Nephron (organoid): ENCODE data around the gene CABLES2.

Source experiments
- H3K27ac Mint-ChIP-seq, 3 experiments: 2 replicates each; pipeline ENCODE4 v1.8.0; 2020; ENCODE audit warnings: mixed read lengths in 3 of 3, mild to moderate bottlenecking in 2 of 3, moderate library complexity in 1 of 3
- H3K27me3 Mint-ChIP-seq: 2 replicates; pipeline ENCODE4 v1.8.0; 2021; ENCODE audit warnings: low read depth, mild to moderate bottlenecking, moderate library complexity, mixed read lengths
- H3K36me3 Mint-ChIP-seq: 2 replicates; pipeline ENCODE4 v1.8.0; 2020; ENCODE audit warnings: low read depth, mixed read lengths
- H3K4me1 Mint-ChIP-seq: 2 replicates; pipeline ENCODE4 v1.8.0; 2020; ENCODE audit warnings: mixed read lengths
- H3K4me3 Mint-ChIP-seq, 3 experiments: 2 replicates each; pipeline ENCODE4 v1.8.0; 2020; ENCODE audit warnings: mild to moderate bottlenecking in 3 of 3, mixed read lengths in 3 of 3, moderate library complexity in 2 of 3
- H3K9me3 Mint-ChIP-seq: 2 replicates; pipeline ENCODE4 v1.8.0; 2020; ENCODE audit warnings: mixed read lengths
- TF ChIP-seq, protein P1 (sequence below), 3 experiments: fragments of 200-600 bp; sonication (generic); IDR thresholded peaks; one replicate each; pipeline ENCODE4 v1.5.0; 2021; ENCODE audit warnings: antibody characterized with exemption in 3 of 3; ENCODE audit not compliant: unreplicated experiment in 3 of 3

Gene CABLES2

DNA sequence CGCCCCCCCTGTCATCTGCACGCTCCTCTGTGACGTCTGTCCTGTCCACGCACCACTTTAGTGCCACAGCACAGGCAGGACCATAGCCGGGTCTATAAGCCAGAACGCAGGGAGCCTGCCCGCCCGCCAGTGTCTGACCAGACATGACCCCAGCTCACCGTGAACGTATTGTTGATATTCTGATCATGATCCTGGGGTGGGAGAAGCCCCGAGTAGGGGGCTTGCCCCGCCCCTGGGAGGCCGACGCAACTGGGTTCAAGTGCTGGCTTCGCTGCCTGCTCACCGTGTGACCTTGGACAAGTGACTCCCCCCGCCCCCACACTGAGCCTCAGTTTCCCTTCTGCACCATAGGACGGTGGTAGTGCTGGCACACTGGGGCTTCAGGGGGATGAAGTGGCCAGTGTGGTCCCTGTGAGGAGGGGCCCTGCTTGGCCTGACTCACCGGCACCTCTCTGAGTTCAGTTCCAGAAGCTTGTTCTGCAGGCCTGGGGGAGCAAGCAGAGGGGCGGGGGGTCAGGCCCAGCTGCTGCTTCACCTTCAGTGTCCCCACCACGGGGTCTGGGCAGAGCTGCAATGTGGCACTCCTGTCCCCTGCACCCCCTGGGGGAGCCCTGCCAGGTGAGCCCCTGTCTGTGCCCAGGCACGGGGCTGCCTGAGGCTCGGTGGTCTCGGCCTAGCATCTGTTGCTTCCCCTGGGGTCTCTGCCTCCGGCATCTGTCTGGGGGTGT is 11.1 kb upstream of the CABLES2 start:
- H3K4me3 Mint-ChIP-seq = no peak overlapping the region
- H3K27me3 Mint-ChIP-seq = peaks cover 8% of the 10 kb centered on the region
- H3K4me1 Mint-ChIP-seq = no peaks in the 10 kb centered on the region
- H3K9me3 Mint-ChIP-seq = peaks cover 2% of the 10 kb centered on the region
- H3K27ac Mint-ChIP-seq = no peak overlapping the region
- TF ChIP-seq, protein P1, sequence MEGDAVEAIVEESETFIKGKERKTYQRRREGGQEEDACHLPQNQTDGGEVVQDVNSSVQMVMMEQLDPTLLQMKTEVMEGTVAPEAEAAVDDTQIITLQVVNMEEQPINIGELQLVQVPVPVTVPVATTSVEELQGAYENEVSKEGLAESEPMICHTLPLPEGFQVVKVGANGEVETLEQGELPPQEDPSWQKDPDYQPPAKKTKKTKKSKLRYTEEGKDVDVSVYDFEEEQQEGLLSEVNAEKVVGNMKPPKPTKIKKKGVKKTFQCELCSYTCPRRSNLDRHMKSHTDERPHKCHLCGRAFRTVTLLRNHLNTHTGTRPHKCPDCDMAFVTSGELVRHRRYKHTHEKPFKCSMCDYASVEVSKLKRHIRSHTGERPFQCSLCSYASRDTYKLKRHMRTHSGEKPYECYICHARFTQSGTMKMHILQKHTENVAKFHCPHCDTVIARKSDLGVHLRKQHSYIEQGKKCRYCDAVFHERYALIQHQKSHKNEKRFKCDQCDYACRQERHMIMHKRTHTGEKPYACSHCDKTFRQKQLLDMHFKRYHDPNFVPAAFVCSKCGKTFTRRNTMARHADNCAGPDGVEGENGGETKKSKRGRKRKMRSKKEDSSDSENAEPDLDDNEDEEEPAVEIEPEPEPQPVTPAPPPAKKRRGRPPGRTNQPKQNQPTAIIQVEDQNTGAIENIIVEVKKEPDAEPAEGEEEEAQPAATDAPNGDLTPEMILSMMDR (IDR thresholded peaks at IDR 0.05; ENCODE audit: unreplicated experiment in 3 of 3) = no peak
- no peaks in the 10 kb centered on the region for H3K36me3 Mint-ChIP-seq

DNA sequence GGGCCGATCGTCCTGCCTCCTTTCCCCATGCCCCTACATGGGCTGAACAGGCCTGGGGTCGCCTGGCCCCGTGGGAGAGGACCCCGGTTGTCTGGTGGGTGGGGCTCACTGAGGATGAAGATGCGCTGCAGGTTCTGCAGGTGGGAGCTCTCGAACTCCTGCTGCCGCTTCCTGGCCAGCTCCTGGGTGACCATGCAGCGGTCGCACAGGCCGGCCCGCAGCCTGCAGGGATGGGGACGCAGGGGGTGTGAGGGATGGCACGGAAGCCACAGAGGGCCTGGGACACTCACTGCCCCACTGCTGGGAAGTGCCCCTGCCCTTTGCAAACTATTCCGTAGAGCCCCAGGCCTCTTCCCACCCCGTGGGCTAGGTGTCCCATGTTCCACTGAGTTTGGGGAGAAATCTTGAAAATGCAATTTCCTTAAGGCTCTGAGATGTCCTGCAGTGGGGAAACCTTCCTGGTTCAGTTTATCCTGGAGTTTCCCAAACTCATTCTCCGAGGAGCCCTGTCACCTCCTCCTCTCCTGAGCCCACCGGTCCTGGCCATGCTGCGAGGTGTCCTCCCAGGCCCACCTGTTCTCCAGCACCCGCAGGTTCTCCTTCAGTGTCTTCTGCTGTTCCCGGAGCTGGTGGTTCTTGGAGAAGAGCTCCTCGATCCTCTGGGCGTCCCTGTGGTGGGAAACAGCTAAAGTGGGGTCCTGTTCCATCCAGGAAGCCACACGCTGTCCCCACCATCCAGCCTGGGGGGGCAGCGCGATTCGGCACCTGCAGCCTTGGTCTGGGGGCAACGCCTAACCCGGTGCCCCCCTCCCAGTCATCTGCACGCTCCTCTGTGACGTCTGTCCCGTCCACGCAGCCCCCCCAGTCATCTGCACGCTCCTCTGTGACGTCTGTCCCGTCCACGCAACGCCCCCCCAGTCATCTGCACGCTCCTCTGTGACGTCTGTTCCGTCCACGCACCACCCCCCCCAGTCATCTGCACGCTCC is 9.9 kb upstream of the CABLES2 start:
- Mint-ChIP-seq H3K27me3 (peaks cover 8% of the 10 kb centered on the region), H3K9me3 (peaks cover 2% of the 10 kb centered on the region), H3K4me3 (no peak overlapping the region), H3K27ac (no peak overlapping the region), H3K36me3 (no peaks in the 10 kb centered on the region), H3K4me1 (no peaks in the 10 kb centered on the region)
- TF ChIP-seq, protein P1 (IDR thresholded peaks at IDR 0.05; ENCODE audit: unreplicated experiment in 3 of 3) = no peak

DNA sequence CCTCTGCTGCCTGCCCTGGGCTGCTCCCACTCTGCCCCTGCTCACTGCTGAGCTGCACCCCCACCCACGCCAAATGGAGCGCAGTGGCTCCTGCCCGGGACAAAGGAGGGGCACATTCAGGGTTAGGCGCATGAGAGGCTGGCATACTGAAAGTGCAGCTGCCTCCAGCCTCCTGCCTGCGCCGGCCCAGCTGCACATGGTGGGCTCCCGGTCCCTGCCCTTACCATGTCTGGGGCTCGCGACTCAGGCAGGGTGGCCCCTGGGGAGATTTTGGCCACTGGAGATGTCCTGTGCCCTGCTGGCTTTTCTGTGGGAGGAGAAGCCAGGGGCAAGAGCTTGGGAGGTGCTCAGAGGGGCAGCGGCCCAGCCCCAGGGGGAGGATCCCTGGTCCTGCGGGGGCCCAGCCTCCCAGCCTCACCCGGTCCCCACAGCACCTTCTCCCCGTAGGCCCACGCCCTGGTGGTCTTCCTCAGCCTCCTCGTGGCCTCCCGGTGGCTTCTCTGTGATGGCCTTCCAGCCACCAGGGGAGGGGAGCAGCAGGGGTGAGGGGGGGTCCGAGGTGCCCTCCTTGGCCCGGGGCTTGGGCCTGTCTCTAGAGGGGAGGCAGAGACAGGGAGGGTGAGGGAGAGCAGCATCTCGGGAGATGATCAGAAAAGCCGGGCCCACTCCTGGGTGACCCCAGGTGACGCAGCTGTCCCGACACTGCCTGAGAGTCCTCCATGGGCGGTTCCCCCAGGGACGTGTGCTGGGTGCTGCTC is 8.4 kb upstream of the CABLES2 start:
- no peak overlapping the region for H3K27ac Mint-ChIP-seq
- no peaks in the 10 kb centered on the region for H3K36me3 Mint-ChIP-seq
- H3K4me1 Mint-ChIP-seq = no peaks in the 10 kb centered on the region
- H3K4me3 Mint-ChIP-seq = no peak overlapping the region
- H3K27me3 Mint-ChIP-seq = peaks cover 3% of the 10 kb centered on the region
- peaks cover 2% of the 10 kb centered on the region for H3K9me3 Mint-ChIP-seq
- TF ChIP-seq, protein P1 (IDR thresholded peaks at IDR 0.05; ENCODE audit: unreplicated experiment in 3 of 3) = no peak

DNA sequence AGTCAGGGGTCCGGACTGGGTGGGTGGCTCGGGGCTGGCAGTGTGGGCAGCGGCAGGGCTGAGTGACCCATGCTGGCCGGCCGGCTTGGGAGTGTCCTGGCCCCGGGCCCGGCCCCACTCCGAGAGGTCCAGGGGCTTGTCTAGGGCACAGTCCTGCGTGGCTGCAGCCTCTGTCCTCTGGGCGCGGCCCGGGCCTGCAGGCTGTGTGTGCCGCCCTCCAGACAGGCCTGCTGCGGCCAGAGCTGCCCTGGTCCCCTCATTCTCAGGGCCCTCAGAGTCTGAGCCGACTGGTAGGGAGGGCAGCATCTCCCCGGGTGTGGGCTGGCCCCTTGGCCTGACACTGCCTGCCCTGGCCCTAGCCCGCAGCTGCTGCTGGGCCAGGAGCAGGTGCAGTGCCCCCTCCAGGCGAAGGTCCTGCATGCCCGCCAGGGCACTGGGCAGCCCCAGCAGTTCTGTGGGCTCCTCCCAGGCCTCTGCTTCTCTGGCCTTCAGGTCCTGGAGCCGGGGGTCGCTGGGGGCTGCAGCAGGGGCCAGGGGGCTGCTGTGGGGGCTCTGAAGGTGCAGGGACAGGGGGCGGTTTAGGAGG is 6.9 kb upstream of the CABLES2 start:
- Mint-ChIP-seq H3K36me3 (no peaks in the 10 kb centered on the region), H3K4me3 (no peak overlapping the region), H3K4me1 (peaks cover 5% of the 10 kb centered on the region), H3K27me3 (peaks cover 5% of the 10 kb centered on the region), H3K9me3 (no peaks in the 10 kb centered on the region), H3K27ac (no peak overlapping the region)
- TF ChIP-seq, protein P1 (IDR thresholded peaks at IDR 0.05; ENCODE audit: unreplicated experiment in 3 of 3) = no peak

DNA sequence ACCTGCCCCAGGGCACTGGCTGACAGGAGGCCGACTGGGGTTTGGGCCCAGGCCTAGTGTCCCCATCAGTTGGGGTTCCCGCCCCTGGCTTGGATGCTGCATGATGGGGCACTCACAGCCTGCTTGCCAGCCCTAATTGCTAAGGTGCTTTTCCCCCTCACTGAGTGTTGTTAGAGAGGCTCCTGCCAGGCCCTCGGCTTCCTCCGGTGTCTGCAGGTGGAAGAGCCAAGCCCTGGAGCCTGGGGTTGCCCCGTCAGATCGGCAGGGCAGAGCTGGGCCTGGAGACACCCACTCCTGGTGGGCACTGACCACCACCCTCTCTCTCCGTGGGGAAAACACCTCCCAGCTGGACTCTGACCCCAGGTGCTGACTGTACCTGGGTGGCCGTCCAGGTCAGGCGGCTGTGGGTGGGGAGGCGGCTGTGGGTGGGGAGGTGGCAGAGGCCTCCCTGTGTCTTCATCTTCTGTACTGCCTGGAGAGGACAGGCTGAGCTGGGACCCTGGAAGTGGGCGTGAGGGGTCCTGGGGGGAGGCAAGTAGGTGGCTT is 6.0 kb upstream of the CABLES2 start:
- H3K4me3 Mint-ChIP-seq = no peak overlapping the region
- no peaks in the 10 kb centered on the region for H3K36me3 Mint-ChIP-seq
- H3K27me3 Mint-ChIP-seq = peaks cover 10% of the 10 kb centered on the region
- TF ChIP-seq, protein P1 (IDR thresholded peaks at IDR 0.05; ENCODE audit: unreplicated experiment in 3 of 3) = no peak
- H3K4me1 Mint-ChIP-seq = peaks cover 5% of the 10 kb centered on the region
- H3K9me3 Mint-ChIP-seq = no peaks in the 10 kb centered on the region
- no peak overlapping the region for H3K27ac Mint-ChIP-seq
